NCI-H128 (cell line): ENCODE results near the gene ARSI.

Source experiments
- DNase-seq: peaks from one replicate; lab custom pipeline; 2025; ENCODE audit not compliant: unreplicated experiment; lab: John Stamatoyannopoulos, UW

ARSI gene

DNA sequence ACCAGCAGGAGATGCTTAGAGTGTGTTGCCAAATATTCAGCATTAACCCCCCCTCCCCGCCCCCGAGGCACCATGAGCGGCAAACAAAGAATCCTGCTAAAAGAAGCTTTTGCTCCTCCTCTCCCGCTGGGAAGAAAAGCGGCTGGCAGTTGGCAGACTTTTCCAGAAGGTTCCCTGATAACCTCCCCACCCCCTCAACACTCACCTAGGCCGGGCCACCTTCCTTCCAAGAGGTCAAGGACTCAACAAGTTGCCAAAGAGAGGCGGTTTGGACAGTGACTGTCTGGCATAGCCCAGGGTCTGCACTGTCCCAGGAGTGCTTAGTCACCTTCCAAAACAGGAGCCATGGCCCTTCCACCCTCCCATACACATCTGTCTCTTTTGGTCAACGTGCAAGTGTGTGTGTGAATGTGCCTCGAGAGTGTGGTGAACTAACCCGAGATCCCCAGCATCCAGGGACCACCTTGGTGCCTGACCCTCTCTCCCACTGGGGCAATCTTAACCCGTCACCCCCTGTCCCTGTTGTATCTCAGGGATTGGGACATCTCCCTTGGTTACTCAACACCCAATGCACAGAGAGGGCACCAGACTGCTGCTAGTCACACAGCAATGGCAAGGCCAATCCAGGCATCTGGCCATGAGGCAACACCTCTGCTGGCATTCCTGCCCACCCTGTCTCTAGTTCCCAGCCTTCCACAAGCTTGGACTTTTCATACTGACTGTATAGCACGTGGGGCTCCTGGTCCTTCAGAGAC lies 32.0 kb downstream of the ARSI start:
- DNase-seq = no peak

DNA sequence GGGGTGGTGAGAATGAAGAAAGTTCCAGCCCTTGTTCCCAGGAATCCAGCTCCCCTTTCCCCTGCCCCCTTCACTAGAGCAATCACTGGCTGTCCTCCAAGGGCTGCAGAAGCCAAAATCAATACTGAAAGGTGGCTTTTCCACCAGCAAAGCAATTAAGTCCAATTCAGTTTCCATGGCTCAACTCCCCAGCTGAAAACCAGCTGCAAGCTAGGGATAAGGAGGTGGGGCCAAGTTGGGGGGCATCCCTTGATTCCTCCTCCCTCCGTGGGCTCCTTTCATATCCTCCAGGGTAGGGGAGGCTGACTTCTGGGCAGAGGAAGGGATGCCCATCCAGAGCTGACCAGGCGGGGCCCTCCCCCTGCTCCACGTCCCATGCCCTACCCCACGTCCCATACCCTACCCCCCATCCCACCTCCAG lies 35.8 kb downstream of the ARSI start:
- no peak for DNase-seq

DNA sequence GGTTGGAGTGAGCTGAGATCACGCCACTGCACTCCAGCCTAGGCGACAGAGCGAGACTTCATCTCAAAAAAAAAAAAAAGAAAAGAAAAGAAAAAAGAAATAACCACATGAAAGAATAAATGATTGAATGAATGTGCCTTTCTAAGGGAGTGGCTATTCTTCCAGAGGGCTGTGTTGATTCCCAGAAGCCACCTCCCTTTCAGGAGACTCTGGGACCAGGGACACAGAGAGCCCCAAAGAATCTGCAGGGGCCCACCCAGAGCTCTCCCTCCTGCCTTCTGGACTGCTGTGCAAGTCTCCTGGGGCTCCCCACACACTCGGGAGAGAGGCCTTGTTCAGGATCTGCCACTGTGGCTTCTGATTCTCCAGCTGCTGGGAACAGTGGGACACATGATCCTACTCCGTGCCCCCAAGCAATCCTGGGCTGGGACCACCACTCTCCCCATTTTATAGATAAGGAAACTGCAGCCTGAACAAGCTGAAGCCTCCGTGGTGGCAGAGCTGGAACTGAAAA lies 36.8 kb downstream of the ARSI start:
- DNase-seq = no peak

- no peak for DNase-seq
Measured at GRCh38 chr5:150264667-150265603, 37.8 kb downstream of the ARSI start.

DNA sequence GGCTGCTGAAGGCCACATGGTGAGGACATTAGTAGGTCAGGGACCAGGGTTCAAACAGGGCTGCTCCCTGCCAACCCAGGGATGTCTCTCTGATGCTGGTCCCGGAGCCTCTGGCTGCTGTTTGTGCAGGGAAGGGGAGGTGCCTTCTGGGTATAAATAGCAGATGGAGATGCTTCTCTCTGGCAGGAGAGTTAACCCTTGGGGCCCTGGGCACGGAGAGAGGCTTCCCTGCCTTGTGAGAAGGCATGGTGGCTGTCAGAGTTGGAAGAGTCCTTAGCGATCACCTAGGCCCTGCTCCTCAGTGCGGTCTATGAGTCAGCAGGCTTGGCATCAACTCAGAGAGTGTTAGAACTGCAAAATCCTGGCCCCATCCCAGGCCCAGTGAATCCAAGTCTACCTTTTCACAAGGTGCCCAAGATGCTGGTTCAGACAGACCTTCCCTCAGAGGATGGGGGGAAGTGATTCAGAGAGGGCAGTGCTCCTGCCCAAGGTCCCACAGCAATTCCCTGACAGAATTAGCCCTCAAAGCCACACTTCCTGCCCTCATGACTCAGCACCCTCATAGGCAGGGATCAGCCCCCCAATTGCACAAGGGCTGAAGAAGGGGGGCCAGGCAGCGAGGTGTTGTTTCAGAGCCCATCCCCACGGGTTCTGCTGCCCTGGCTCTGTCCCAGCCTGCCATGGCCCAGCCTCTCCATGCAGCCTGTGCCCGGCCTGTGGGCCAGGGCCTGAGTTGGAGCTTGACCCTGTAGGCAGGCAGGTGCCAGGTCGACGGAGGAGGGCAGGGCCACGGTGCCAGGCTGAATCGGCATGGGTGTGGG lies 38.7 kb downstream of the ARSI start:
- no peak for DNase-seq

DNA sequence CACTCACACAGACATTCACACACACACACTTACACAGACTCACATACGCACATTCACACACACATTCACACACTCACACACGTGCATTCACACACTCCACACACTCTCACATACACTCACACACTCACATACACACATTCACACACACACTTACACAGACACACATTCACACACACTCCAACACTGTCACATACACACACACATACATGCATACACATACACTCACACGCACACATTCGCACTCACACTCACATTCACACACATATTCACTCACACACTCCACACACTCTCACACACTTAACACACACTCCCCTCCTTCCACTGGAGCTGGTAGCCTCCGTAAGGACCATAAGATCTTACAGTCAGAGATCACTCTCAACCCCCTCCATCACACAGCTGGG lies 39.3 kb downstream of the ARSI start:
- no peak for DNase-seq

- DNase-seq = no peak
Measured at GRCh38 chr5:150262502-150262901, 40.2 kb downstream of the ARSI start.

DNA sequence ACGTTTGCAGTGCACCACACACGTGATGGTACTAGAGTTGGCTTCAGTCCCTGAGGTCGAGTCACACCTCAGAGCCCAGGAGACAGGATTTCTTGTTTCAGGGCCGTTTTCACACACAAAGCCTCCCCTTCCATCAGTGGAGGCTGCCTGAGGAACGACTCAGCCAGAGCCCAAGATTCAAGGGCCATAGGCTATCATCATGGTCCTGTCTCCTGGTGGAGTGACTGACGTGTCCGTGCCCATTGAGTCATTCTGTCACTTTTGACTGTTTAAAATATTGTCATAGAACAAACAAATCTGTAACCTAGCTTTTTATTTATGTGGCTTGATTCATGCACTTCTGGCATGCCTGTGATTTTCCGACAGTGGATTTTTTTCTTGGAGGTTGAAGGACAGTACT lies 41.5 kb downstream of the ARSI start:
- no peak for DNase-seq

GRCh38 chr5:150258130-150258529 lies 44.6 kb downstream of the ARSI start:
- no peak for DNase-seq

GRCh38 chr5:150257424-150257823 lies 45.3 kb downstream of the ARSI start:
- no peak for DNase-seq

- no peak for DNase-seq
Measured at GRCh38 chr5:150256410-150257064, 46.2 kb downstream of the ARSI start.

- DNase-seq = no peak
Measured at GRCh38 chr5:150255659-150256409, 46.9 kb downstream of the ARSI start.

DNA sequence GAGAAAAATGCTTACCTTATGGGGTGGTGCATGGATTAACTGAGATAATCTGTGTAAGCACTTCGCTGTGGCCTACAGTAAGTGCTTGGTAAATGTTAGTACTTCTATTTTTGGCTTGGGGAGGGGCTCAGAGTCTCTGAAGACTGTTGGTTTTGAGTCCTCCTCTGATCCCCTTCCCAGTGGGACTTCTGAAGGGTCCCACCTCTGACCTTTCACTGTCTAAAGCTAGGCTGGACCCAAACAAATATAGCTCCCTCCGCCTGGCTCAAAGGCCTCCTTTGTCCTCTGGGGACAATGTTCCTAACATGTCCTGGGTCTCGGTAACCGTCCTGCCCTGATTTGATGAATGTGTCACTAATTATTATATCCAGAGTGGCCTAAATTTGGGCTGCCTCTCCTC lies 47.9 kb downstream of the ARSI start:
- DNase-seq = no peak

DNA sequence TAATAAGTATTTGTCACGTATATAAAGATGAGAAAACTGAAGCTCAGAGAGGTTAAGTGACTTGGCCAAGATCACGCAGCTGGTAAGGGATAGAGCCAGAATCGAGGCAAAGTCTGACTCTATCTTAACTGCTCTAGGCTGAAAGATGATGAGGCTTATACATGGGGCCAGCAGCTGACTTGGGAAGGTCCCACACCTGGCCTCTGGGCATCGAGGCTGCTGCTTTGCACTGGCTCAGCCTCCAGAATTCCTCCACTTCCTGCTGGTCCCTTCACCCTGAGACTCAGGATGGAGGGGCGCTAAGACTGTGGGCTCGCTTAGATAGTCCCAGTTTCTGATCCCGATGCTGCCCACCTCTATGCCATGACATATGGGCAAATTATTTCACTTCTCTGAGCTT lies 48.3 kb downstream of the ARSI start:
- no peak for DNase-seq

- no peak for DNase-seq
Measured at GRCh38 chr5:150253416-150254208, 49.1 kb downstream of the ARSI start.

GRCh38 chr5:150252489-150252888 lies 50.2 kb downstream of the ARSI start:
- no peak for DNase-seq

DNA sequence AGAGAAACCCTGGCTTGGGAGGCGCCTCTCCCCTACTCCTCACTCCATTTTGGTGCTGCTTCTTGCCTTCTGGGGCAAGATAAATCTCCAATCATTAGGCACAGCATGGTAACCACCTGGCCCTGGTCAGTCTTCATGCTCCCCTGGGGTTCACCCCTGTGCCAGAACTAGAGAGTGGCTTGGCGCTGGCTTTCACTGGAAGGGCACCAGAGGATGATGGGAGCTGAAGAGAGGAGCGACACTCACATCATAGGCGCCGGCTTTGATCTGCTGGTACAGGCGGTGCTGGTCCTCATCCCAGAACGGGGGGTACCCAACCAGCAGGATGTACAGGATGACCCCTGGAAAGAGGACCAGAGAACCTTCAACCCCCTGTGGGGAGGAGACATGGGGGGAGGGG lies 51.2 kb downstream of the ARSI start:
- DNase-seq = no peak

DNA sequence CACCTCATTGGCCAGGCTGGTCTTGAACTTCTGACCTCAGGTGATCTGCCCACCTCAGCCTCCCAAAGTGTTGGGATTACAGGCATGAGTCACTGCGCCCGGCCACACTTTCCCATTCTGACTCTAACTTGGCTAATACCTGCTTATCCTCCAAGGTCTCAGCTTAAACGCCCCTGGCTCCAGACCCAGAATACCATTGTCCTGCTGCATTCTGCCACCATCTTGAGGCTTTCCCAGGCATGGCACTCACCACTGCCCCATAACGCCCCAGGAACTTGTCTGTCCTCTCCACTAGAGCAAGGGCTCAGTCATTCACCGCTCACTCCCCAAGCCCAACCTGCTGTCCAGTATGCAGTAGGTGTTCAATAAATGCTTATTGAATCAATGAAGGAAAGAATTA lies 53.0 kb downstream of the ARSI start:
- no peak for DNase-seq

DNA sequence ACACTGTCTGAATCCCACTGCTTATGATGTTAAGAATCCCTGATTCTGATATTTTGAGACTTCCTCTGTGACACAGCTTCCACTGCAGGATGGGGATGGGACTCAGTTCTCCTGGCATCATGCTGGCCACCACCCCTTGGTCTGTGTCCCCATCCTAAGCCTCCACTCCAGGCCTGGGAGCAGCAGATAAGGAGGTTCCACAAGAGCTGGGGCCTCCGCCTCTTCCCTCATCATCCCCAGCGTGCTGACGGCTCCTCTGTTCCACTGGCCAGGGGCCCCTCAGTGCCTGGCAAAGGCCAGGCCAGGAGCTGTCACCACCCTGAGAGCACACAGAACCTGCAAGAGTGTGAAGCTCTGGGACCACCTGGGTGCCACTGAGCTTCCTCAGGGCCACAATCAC lies 53.8 kb downstream of the ARSI start:
- DNase-seq = no peak
